Ovary (tissue), 3 donors: ENCODE data around the gene MPPED2.

Experiments
- POLR2A ChIP-seq: fragments of 450-650 bp; IDR thresholded peaks from one replicate; pipeline ENCODE4 v1.6.1; 2017; ENCODE audit warnings: antibody characterized with exemption, mild to moderate bottlenecking, moderate library complexity
- TF ChIP-seq, protein P1 (sequence below), 3 donors: fragments of 450-650 bp in 2 of 3; fragments of 200-600 bp in 1 of 3; IDR thresholded peaks; one replicate each; pipeline versions ENCODE4 v1.5.1 to v1.8.0; 2016 to 2022; ENCODE audit warnings: antibody characterized with exemption in 3 of 3, mild to moderate bottlenecking in 1 of 3
- donor health status: DM: no; HTN: no; CAD: no.

DNA sequence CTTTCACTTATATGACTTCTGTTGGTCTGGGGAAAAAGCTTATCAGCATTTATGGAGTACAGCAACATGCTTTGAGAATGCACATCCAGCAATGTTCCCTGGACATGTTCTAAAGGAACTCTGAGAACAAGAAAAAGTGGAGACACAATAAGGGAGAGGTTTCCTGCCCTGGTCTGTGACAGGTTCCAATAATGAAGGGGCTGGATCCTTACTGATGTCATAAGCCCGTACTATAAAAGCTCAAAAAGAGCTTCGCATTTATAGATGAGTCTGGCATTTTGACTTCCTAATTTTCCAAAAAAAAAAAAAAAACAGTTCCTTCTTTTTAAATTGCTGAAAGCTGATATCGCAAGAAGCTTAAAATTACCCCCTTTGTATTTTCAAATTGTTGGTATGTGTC, 129.1 kb downstream of the MPPED2 start:
- TF ChIP-seq, protein P1, sequence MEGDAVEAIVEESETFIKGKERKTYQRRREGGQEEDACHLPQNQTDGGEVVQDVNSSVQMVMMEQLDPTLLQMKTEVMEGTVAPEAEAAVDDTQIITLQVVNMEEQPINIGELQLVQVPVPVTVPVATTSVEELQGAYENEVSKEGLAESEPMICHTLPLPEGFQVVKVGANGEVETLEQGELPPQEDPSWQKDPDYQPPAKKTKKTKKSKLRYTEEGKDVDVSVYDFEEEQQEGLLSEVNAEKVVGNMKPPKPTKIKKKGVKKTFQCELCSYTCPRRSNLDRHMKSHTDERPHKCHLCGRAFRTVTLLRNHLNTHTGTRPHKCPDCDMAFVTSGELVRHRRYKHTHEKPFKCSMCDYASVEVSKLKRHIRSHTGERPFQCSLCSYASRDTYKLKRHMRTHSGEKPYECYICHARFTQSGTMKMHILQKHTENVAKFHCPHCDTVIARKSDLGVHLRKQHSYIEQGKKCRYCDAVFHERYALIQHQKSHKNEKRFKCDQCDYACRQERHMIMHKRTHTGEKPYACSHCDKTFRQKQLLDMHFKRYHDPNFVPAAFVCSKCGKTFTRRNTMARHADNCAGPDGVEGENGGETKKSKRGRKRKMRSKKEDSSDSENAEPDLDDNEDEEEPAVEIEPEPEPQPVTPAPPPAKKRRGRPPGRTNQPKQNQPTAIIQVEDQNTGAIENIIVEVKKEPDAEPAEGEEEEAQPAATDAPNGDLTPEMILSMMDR (IDR thresholded peaks at IDR 0.05) = no peak
- TF ChIP-seq POLR2A = no peak
